Activated CD8-positive, alpha-beta memory T cell treated with anti-CD3 and anti-CD28 coated beads, Interleukin-2, amount 10 ng/mL, durations not matched to agents 7 days and 5 days (primary cell): ENCODE results near the gene ZNF462. TPM values are rescaled to one million over a fixed set of nuclear protein-coding genes. Genes with fewer than 3 reads are reported as not detected.

Source experiments
- ATAC-seq: fragments of 150-1000 bp; cut with Tn5 transposase; one replicate; pipeline ENCODE4 v1.10.0; 2021; ENCODE audit warnings: moderate library complexity
- CTCF ChIA-PET: fragments of 350-600 bp; sonication (Branson Sonifier 250); formaldehyde crosslinking; loops from one replicate; lab custom pipeline; 2021; ENCODE audit warnings: antibody characterized with exemption; lab: Charles Lee
- DNase-seq: peaks from one replicate; pipeline ENCODE4 v3.0.0-alpha.2; 2020
- H3K27ac Mint-ChIP-seq: one replicate; pipeline ENCODE4 v1.8.0; 2021; ENCODE audit warnings: mild to moderate bottlenecking, mixed read lengths
- H3K27me3 Mint-ChIP-seq: one replicate; pipeline ENCODE4 v1.8.0; 2021; ENCODE audit warnings: mixed read lengths
- H3K36me3 Mint-ChIP-seq: one replicate; pipeline ENCODE4 v1.8.0; 2021; ENCODE audit warnings: mild to moderate bottlenecking, mixed read lengths
- H3K4me1 Mint-ChIP-seq: one replicate; pipeline ENCODE4 v1.8.0; 2021; ENCODE audit warnings: mixed read lengths
- H3K4me3 Mint-ChIP-seq: one replicate; pipeline ENCODE4 v1.8.0; 2021; ENCODE audit warnings: mild to moderate bottlenecking, moderate library complexity, mixed read lengths
- H3K9me3 Mint-ChIP-seq: one replicate; pipeline ENCODE4 v1.8.0; 2022; ENCODE audit warnings: low read depth, mixed read lengths
- total RNA-seq, 2 experiments: library from RNA; stranded (reverse); gene quantifications; one replicate each; pipeline ENCODE4 v1.2.3, GENCODE V29; 2021

ZNF462 gene
- total RNA-seq, 2 experiments from 2014 or later = 0.18 to 0.26 TPM

DNA sequence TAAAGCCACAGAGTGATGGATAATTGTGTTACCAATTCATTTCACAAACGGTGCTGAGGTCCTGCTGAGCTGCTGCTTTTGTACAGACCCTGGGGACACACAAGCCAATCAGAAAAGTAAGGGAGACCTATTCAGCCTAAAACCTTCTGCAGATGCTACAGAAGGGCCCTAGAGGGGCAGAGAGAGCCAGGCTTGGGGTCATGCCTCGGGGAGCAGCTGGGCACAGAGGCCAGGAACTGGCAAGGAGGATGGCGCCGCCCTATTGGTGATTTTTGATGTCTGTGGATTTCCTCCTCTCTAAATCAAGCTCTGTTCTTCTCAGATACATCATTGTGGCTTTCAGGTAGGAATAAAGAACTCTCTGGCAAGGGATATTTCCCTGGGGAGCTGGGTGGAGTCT lies 181.9 kb downstream of the ZNF462 start:
- H3K36me3 Mint-ChIP-seq = no peaks in the 10 kb centered on the region
- CTCF ChIA-PET = no interaction called here
- H3K27me3 Mint-ChIP-seq = no peaks in the 10 kb centered on the region

DNA sequence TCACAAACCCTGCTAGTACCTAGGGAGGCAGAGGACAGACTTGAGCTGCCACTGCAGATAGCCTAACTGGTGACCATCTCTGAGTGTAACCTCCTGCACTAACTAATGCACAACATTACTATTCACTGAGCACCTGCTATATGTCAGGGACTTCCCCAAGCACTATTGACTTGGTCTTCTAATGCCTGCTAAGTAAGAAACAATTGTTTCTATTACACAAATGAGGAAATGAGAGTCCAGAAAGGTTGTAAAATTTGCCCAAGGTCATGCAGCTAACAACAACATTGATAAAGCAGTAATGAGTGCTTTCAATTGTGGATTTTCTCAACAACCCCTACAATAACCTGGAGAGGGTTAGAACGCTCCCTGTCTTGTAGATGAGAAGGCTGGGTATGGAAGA lies 183.7 kb downstream of the ZNF462 start:
- Mint-ChIP-seq H3K27me3 (no peaks in the 10 kb centered on the region), H3K27ac (no peak overlapping the region), H3K9me3 (no peaks in the 10 kb centered on the region), H3K4me3 (no peak overlapping the region), H3K36me3 (no peaks in the 10 kb centered on the region), H3K4me1 (no peaks in the 10 kb centered on the region)
- ATAC-seq (no peak), DNase-seq (no peak)
- CTCF ChIA-PET = no interaction called here

More for the DNA sequence above, 181.9 kb downstream of the ZNF462 start:
- Mint-ChIP-seq H3K4me1 (no peaks in the 10 kb centered on the region), H3K9me3 (no peaks in the 10 kb centered on the region), H3K27ac (no peak overlapping the region), H3K4me3 (no peak overlapping the region)
- DNase-seq (no peak), ATAC-seq (no peak)

DNA sequence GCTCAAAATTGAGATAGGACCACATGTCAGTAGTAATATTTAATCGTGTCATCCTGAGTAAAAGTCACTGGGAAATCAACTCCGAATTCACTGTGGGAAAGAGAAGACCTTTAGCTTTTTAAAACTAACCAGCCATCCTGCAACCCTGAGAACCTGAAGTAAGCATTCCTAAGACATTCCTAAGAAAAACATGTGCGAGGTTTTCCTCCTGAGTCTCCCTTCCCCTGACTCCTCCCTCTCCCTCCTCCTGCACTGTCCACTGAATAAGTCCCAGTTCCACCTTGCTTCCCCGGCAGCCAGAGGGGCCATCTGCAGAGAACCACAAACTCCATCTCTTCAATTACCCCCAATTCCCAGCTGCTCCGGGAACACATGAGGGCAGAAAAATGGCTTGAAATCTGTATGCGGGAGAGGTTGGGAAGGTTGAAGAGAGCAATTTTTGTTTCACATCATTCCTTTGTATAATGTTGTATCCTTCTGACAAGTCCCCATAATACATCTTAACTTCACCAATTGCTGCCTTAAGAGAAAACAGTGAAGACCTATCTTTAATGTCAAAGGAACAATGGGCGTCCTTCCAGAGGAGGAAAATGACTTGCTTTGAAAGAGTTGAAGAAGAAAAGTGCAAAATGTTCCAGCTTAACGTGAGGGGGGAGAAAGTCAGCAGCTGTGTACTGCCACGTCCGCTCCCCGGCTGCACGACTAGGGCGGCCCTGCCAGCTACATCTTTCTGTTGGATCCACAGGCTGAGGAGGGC lies 186.3 kb downstream of the ZNF462 start:
- no peaks in the 10 kb centered on the region for H3K9me3 Mint-ChIP-seq
- H3K4me3 Mint-ChIP-seq = no peak overlapping the region
- CTCF ChIA-PET = no interaction called here

DNA sequence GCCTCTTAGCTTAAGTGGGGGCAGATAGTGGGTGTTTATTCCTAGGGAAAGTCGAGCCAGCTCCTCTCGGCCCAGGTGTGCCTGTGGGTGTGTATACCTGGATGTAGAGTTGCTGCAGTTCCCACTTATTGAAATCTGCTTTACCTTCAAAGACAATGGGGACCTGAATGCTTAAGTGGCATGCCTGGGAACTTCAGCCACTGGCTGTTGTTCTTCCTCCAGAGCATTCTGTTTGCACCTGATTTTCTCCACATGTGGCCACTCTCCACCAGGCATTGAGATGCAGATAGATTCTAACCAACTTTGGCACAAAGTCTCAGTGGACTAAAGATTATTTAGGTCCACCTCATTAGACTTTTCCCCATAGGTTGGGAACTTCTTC lies 186.8 kb downstream of the ZNF462 start:
- H3K4me3 Mint-ChIP-seq = no peak overlapping the region
- CTCF ChIA-PET = no interaction called here
- H3K4me1 Mint-ChIP-seq = no peaks in the 10 kb centered on the region
- no peak overlapping the region for H3K27ac Mint-ChIP-seq
- no peaks in the 10 kb centered on the region for H3K27me3 Mint-ChIP-seq
- no peak for ATAC-seq
- DNase-seq = no peak
- no peaks in the 10 kb centered on the region for H3K9me3 Mint-ChIP-seq
- no peaks in the 10 kb centered on the region for H3K36me3 Mint-ChIP-seq

More for the DNA sequence above, 186.3 kb downstream of the ZNF462 start:
- ATAC-seq (no peak), DNase-seq (no peak)
- Mint-ChIP-seq H3K27me3 (no peaks in the 10 kb centered on the region), H3K4me1 (no peaks in the 10 kb centered on the region), H3K36me3 (no peaks in the 10 kb centered on the region), H3K27ac (no peak overlapping the region)

DNA sequence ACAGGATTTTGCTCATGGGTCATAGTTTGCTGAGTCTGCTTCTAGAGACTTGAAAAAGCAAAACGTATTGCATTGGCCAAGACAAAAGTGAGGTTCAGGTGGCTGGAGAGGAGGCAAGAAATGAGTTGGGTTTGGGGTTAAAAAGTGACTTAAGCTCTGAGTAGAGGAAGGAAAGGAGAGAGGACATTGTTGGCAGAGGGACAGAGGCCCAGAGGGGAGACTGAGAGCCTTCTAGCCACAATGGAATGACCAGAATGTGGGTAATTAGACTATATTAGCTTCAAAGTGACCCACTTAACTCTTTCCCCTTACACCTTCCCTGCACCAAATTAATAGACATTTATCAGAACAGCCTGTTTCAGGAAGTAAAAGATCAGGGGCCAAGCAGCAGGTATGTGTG lies 188.4 kb downstream of the ZNF462 start:
- ATAC-seq (no peak), DNase-seq (no peak)
- no peak overlapping the region for H3K4me3 Mint-ChIP-seq
- no peaks in the 10 kb centered on the region for H3K4me1 Mint-ChIP-seq
- no peak overlapping the region for H3K27ac Mint-ChIP-seq
- no peaks in the 10 kb centered on the region for H3K9me3 Mint-ChIP-seq
- no peaks in the 10 kb centered on the region for H3K36me3 Mint-ChIP-seq
- H3K27me3 Mint-ChIP-seq = no peaks in the 10 kb centered on the region
- CTCF ChIA-PET = no interaction called here

DNA sequence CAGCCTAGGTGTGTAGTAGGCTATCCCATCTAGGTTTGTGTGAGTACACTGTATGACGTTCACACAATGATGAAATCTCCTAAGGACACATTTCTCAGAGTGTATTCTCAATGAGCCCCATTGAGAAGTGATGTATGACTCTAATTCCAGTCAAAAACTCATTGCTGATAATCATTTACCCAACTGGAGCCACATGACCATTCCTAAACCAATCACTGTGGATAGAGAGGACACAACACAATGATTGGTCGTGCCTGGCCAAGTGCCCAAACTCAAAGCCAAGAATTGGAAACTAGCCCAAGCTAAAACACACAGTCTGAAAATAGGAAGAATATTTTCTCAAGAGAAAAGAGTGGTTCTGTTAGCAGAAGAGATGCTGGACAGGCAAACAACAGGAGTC lies 191.2 kb downstream of the ZNF462 start:
- Mint-ChIP-seq H3K4me1 (no peaks in the 10 kb centered on the region), H3K36me3 (no peaks in the 10 kb centered on the region), H3K9me3 (no peaks in the 10 kb centered on the region), H3K27me3 (no peaks in the 10 kb centered on the region), H3K27ac (no peak overlapping the region), H3K4me3 (no peak overlapping the region)
- CTCF ChIA-PET = no interaction called here
- DNase-seq = no peak
- ATAC-seq = no peak

DNA sequence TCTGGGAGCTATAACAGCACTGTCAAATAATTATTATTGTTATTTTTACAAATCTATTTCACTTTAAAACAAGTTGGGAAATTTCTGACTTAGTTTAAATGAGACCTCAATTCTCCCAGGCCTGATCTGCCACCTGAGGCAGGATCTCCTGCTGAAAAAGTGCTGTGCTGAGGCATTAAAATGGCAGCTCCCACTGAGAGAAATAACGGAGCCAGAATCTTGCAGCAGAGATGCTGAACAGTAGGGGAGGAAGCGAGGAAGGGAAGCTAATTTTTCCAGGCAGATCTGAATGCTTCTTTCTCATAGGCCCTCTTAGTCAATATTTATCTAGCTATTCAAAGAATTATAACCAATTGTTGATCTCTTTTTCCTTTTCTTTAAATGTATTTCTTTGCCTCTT lies 196.3 kb downstream of the ZNF462 start:
- H3K4me3 Mint-ChIP-seq = no peak overlapping the region
- CTCF ChIA-PET = no interaction called here
- H3K27me3 Mint-ChIP-seq = no peaks in the 10 kb centered on the region
- no peak overlapping the region for H3K27ac Mint-ChIP-seq
- H3K36me3 Mint-ChIP-seq = no peaks in the 10 kb centered on the region
- DNase-seq = no peak
- H3K9me3 Mint-ChIP-seq = no peaks in the 10 kb centered on the region
- H3K4me1 Mint-ChIP-seq = no peaks in the 10 kb centered on the region
- ATAC-seq = no peak

DNA sequence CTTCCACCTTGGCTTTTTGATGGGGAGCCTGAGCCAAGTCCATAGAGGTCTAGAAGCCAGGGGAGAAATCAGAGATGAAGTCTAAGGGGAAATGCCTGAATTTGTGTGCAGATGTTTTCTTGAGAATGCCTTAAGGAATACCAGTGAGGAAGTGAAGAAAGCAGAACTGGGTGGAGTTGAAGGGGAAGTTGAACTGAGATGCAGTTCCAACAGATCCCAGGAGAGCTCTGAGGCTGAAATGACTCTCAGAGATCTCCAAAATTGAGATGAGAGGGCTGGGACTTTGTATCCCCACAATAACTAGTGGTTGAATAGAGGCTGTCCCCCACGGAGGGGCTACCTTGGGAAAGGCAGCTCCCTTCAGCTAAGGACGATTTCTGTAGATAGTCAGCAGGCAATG lies 197.1 kb downstream of the ZNF462 start:
- Mint-ChIP-seq H3K36me3 (no peaks in the 10 kb centered on the region), H3K9me3 (no peaks in the 10 kb centered on the region), H3K27ac (no peak overlapping the region), H3K4me3 (no peak overlapping the region), H3K4me1 (no peaks in the 10 kb centered on the region), H3K27me3 (peaks cover 3% of the 10 kb centered on the region)
- CTCF ChIA-PET = interaction anchor here (0.5 kb wide), 1 partner anchor 319 kb away, joined by 4 read pairs; no protein-coding TSS in a partner anchor
- ATAC-seq (no peak), DNase-seq (no peak)
